Hepatocyte (in vitro differentiated cells): ENCODE measurements around the gene C6orf89. TPM values are rescaled to one million over a fixed set of nuclear protein-coding genes. Genes with fewer than 3 reads are reported as not detected.

Experiments
- DNase-seq: peaks from one replicate; pipeline ENCODE4 v3.0.0-alpha.2; 2016; ENCODE audit warnings: low spot score
- H2AFZ ChIP-seq: fragments of 200-600 bp; sonication (generic); 2 replicates; pipeline ENCODE4 v1.6.0; 2016; ENCODE audit warnings: antibody characterized with exemption, mild to moderate bottlenecking
- H3K27ac ChIP-seq: fragments of 200-600 bp; sonication (generic); 2 replicates; pipeline ENCODE4 v1.5.1; 2016; ENCODE audit warnings: mild to moderate bottlenecking
- H3K27me3 ChIP-seq: fragments of 200-600 bp; sonication (generic); 2 replicates; pipeline ENCODE4 v1.6.1; 2016
- H3K36me3 ChIP-seq: fragments of 200-600 bp; sonication (generic); replicated peaks from 2 replicates; pipeline ENCODE4 v1.5.1; 2016; ENCODE audit warnings: low read depth; ENCODE audit not compliant: insufficient read depth
- H3K4me1 ChIP-seq: fragments of 200-600 bp; sonication (generic); 2 replicates; pipeline ENCODE4 v1.5.1; 2016; ENCODE audit warnings: mild to moderate bottlenecking, moderate library complexity; ENCODE audit not compliant: insufficient read depth
- H3K4me2 ChIP-seq: fragments of 200-600 bp; sonication (generic); 2 replicates; pipeline ENCODE4 v1.6.0; 2016
- H3K4me3 ChIP-seq: fragments of 200-600 bp; sonication (generic); 2 replicates; pipeline ENCODE4 v1.5.1; 2016; ENCODE audit warnings: mild to moderate bottlenecking
- H3K79me2 ChIP-seq: fragments of 200-600 bp; sonication (generic); 2 replicates; pipeline ENCODE4 v1.6.0; 2017; ENCODE audit warnings: mild to moderate bottlenecking
- H3K9me2 ChIP-seq: fragments of 200-600 bp; sonication (generic); replicated peaks from 2 replicates; pipeline ENCODE4 v1.6.0; 2017; ENCODE audit warnings: mild to moderate bottlenecking; ENCODE audit not compliant: insufficient read depth
- H3K9me3 ChIP-seq: fragments of 200-600 bp; sonication (generic); 2 replicates; pipeline ENCODE4 v1.5.1; 2016; ENCODE audit warnings: low read depth, mild to moderate bottlenecking
- H4K20me1 ChIP-seq: fragments of 200-600 bp; sonication (generic); 2 replicates; pipeline ENCODE4 v1.6.0; 2016; ENCODE audit warnings: mild to moderate bottlenecking; ENCODE audit not compliant: insufficient read depth, poor library complexity, severe bottlenecking
- EZH2 ChIP-seq: fragments of 200-600 bp; sonication (generic); IDR thresholded peaks from 2 replicates; pipeline ENCODE4 v1.6.1; 2016; ENCODE audit warnings: antibody characterized with exemption, mild to moderate bottlenecking, borderline replicate concordance
- EZH2phosphoT487 ChIP-seq: fragments of 200-600 bp; sonication (generic); IDR thresholded peaks from one replicate; pipeline ENCODE4 v1.6.1; 2018; ENCODE audit warnings: antibody characterized with exemption, mild to moderate bottlenecking, low read depth, moderate library complexity; ENCODE audit not compliant: unreplicated experiment, severe bottlenecking
- WGBS: methylation state at CpG from one replicate; pipeline ENCODE4 v1.1.6; 2016; ENCODE audit warnings: low lambda C conversion rate; ENCODE audit errors: missing lambda C conversion rate; 5-methylcytosine and 5-hydroxymethylcytosine counted together
- polyA plus RNA-seq: library from polyadenylated mRNA; unstranded; fragments of >200 nt; fragmentation: Nextera tagmentation; extraction: Ambion mirVana; gene quantifications from 2 replicates; pipeline ENCODE4 v1.2.1, GENCODE V29; 2016
- total RNA-seq: library from RNA; depleted of rRNA; stranded (reverse); fragments of >200 nt; gene quantifications from 2 replicates; pipeline ENCODE4 v1.2.3, GENCODE V29; 2014
- TF ChIP-seq, protein P1 (sequence below): fragments of 200-600 bp; sonication (generic); IDR thresholded peaks from 2 replicates; pipeline ENCODE4 v1.5.1; 2016; ENCODE audit warnings: antibody characterized with exemption, mild to moderate bottlenecking; ENCODE audit not compliant: poor library complexity

C6orf89 gene
- total and polyA plus RNA-seq, 2 experiments from 2014 or later = 39.6 to 45.2 TPM

DNA sequence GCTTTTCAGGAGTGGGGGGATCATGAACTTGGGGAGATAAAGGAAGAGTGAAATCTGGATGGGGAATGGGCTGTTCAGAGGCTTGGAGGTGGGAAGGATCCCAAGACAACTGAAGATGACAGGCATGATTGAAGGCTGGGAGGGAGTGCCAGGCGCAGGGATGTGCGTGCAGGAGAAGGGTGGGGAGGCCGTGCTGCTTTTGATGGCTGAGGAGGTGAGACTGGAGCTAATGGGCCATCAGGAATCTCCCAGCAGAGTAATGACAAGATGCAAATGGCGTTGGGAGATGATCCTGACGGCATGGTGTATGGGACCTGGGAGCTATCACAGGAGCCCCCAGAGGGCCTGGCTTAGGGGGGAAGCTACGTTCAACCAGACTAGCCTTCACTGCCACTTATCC is 48.1 kb upstream of the C6orf89 start:
- TF ChIP-seq, protein P1, sequence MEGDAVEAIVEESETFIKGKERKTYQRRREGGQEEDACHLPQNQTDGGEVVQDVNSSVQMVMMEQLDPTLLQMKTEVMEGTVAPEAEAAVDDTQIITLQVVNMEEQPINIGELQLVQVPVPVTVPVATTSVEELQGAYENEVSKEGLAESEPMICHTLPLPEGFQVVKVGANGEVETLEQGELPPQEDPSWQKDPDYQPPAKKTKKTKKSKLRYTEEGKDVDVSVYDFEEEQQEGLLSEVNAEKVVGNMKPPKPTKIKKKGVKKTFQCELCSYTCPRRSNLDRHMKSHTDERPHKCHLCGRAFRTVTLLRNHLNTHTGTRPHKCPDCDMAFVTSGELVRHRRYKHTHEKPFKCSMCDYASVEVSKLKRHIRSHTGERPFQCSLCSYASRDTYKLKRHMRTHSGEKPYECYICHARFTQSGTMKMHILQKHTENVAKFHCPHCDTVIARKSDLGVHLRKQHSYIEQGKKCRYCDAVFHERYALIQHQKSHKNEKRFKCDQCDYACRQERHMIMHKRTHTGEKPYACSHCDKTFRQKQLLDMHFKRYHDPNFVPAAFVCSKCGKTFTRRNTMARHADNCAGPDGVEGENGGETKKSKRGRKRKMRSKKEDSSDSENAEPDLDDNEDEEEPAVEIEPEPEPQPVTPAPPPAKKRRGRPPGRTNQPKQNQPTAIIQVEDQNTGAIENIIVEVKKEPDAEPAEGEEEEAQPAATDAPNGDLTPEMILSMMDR = no peak
- no peak for TF ChIP-seq EZH2phosphoT487
- no peak for TF ChIP-seq EZH2
- Histone ChIP-seq H3K9me3 (no peaks in the 10 kb centered on the region), H3K4me2 (no peak overlapping the region), H3K27ac (no peak overlapping the region), H2AFZ (no peak overlapping the region), H3K79me2 (no peaks in the 10 kb centered on the region), H3K36me3 (no peaks in the 10 kb centered on the region), H3K27me3 (peaks cover 29% of the 10 kb centered on the region), H3K4me3 (no peak overlapping the region), H3K4me1 (peaks cover 14% of the 10 kb centered on the region), H4K20me1 (no peaks in the 10 kb centered on the region), H3K9me2 (no peaks in the 10 kb centered on the region)
- 93% methylated on average over 6 of the region's 6 CpGs for WGBS
- DNase-seq = no peak

DNA sequence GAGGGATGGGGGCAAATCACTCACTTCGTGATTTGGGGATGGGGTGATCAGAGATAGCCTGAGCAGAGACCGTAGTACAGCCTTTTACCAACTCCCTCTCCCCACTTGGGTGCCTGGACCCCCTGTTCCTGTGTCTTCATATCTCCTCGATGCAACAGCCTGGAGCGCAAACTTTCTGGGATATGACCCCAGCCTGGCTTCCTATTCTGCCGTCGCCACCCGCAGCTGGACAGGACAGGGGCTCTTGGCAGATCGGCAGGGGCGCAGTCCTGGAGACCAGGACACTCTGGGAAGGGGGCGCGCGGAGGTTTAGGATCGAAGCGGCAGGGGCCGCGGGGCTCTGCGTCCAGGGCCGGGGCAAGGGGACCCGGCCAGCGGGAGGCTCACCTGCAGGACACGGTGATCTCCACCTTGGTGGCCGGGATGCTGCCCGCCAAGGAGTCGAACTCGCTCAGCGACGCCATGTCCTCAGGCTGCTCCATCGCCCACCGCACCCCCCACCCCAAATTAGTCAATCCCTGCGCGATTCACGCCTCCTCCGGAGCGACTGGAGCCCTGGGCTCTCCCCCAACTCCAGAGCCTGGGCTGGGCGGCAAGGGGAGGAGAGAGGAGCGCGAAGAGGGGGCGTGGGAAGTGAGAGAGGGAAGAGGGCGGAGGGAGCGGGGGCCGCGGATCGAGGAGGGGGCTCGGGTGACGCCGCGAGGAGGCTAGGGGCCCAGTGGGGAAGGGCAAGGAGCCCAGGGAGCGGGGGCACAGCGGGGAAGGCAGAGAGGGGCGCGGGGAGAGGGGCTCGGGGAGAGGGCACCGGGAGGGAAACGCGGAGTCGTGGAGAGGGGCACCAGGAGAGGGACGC is 46.6 kb upstream of the C6orf89 start, which contains the start of gene CPNE5:
TSS of gene CPNE5 (minus strand) at position 549 of the 853 bp plus-strand sequence. CDS start at position 482, 67 bp downstream.
- Histone ChIP-seq H2AFZ (peak within 1 kb of the TSS; percentile 45), H3K4me2 (peak within 1 kb of the TSS; percentile 96), H3K27ac (no peak within 1 kb of the TSS), H3K36me3 (no peaks in the 10 kb centered on the region), H3K9me3 (no peaks in the 10 kb centered on the region), H3K4me1 (peaks cover 14% of the 10 kb centered on the region), H3K79me2 (no peaks in the 10 kb centered on the region), H3K4me3 (peak within 1 kb of the TSS; percentile 41), H4K20me1 (no peaks in the 10 kb centered on the region), H3K27me3 (peaks cover 29% of the 10 kb centered on the region), H3K9me2 (no peaks in the 10 kb centered on the region)
- 11% methylated on average over 34 of the region's 57 CpGs for WGBS
- TF ChIP-seq EZH2 = peak; percentile 56
- no peak for TF ChIP-seq EZH2phosphoT487
- peak; percentile 57 for DNase-seq

DNA sequence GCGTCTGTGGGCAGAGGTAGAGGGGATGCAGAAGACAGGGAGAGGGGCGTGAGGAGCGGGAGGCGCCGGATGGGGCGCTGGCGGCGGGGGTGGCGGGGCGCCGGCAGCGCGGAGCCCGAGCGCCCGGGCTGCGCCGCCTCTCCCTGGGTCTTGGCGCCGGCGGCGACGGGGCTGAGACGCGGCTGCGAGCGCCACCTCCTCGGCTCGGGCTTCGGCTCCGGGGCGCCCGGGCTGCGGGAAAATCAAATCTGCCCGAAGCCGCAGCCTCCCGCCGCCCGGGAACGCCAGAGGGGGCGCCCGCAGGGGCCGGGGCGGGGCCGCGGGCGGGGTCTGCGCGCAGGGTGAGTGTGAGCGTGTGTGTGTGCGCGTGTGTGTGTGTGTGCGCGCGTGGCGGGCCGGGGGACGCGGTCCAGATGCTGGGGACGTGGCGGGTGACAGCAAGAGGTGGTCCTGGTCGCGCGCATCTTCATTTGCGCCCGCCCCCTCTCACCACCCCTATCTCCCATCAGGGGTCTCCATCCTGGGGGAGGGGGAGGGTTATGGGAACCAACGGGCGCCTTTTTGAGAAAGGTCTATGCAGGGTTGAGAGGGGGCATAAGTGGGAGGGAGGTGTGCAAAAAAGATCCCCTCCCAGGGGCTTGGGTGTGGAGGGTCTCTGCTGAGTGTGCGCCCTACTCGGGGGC is 45.9 kb upstream of the C6orf89 start:
- Histone ChIP-seq H2AFZ (peak overlapping the region; percentile 45), H3K27me3 (peaks cover 29% of the 10 kb centered on the region), H3K4me3 (peak overlapping the region; percentile 41), H3K9me2 (no peaks in the 10 kb centered on the region), H3K79me2 (no peaks in the 10 kb centered on the region), H3K4me1 (peaks cover 14% of the 10 kb centered on the region), H3K27ac (no peak overlapping the region), H3K9me3 (no peaks in the 10 kb centered on the region), H3K36me3 (no peaks in the 10 kb centered on the region), H4K20me1 (no peaks in the 10 kb centered on the region), H3K4me2 (peak overlapping the region; percentile 96)
- DNase-seq = peak; percentile 65
- TF ChIP-seq, protein P1 = peak; percentile 25
- no peak for TF ChIP-seq EZH2
- WGBS = 1% methylated on average over 13 of the region's 70 CpGs
